ENCODE data around the gene RNH1.

DNA sequence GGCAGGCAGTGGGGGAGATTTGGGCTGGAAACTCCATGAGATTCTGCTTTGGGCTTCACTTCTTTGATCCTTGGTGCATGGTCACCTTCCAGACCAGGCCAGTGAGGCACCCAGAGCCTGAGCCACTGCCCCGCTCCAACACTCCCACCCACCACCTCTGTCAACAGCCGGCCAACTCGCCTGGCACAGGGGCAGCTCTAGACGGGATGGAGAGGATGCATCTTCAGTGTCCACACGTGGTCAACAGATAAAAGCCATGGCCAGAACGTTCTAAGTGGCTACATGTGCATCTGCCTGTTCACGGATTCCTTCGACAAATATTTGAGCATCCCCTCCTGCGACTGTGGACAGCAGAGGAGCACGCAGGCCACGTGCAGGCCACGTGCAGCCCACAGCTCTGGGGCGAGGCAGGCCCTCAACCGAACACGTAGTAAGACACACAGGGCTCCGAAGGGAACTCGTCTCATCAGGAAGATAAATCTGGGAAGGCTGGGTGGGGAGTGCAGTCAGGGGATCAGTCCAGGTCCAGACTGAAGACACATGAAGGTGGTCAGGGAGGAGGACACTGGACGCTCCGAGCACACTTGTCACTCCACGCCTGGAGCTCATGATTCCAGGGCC, 31.5 kb upstream of the RNH1 start:
- TF ChIP-seq, protein P1, sequence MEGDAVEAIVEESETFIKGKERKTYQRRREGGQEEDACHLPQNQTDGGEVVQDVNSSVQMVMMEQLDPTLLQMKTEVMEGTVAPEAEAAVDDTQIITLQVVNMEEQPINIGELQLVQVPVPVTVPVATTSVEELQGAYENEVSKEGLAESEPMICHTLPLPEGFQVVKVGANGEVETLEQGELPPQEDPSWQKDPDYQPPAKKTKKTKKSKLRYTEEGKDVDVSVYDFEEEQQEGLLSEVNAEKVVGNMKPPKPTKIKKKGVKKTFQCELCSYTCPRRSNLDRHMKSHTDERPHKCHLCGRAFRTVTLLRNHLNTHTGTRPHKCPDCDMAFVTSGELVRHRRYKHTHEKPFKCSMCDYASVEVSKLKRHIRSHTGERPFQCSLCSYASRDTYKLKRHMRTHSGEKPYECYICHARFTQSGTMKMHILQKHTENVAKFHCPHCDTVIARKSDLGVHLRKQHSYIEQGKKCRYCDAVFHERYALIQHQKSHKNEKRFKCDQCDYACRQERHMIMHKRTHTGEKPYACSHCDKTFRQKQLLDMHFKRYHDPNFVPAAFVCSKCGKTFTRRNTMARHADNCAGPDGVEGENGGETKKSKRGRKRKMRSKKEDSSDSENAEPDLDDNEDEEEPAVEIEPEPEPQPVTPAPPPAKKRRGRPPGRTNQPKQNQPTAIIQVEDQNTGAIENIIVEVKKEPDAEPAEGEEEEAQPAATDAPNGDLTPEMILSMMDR (IDR thresholded peaks at IDR 0.05), result no peak
- no peak for TF ChIP-seq GABPA (IDR thresholded peaks at IDR 0.05; ENCODE audit: low read depth)
- no peak for TF ChIP-seq TAF1 (IDR thresholded peaks at IDR 0.05; ENCODE audit: borderline replicate concordance, low read depth, low read length)
- TF ChIP-seq, protein P2, sequence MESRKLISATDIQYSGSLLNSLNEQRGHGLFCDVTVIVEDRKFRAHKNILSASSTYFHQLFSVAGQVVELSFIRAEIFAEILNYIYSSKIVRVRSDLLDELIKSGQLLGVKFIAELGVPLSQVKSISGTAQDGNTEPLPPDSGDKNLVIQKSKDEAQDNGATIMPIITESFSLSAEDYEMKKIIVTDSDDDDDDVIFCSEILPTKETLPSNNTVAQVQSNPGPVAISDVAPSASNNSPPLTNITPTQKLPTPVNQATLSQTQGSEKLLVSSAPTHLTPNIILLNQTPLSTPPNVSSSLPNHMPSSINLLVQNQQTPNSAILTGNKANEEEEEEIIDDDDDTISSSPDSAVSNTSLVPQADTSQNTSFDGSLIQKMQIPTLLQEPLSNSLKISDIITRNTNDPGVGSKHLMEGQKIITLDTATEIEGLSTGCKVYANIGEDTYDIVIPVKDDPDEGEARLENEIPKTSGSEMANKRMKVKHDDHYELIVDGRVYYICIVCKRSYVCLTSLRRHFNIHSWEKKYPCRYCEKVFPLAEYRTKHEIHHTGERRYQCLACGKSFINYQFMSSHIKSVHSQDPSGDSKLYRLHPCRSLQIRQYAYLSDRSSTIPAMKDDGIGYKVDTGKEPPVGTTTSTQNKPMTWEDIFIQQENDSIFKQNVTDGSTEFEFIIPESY (IDR thresholded peaks at IDR 0.05; ENCODE audit: borderline replicate concordance, low read depth), result no peak
- no peak for TF ChIP-seq EP300 (IDR thresholded peaks at IDR 0.05; ENCODE audit: borderline replicate concordance in 1 of 2, low read depth in 1 of 2, low read length in 1 of 2)

Data from SK-N-SH (cell line).